GM19395 (cell line): ENCODE data around the gene HSD17B14.

ENCODE experiments used
- ATAC-seq: cut with Tn5 transposase; IDR thresholded peaks from one replicate; pipeline ENCODE4 v1.9.1; 2021; ENCODE audit warnings: mild to moderate bottlenecking, moderate library complexity; ENCODE audit not compliant: unreplicated experiment

Gene HSD17B14

GRCh38 chr19:48830965-48831364 lies 5.3 kb downstream of the HSD17B14 start:
- ATAC-seq = no peak

DNA sequence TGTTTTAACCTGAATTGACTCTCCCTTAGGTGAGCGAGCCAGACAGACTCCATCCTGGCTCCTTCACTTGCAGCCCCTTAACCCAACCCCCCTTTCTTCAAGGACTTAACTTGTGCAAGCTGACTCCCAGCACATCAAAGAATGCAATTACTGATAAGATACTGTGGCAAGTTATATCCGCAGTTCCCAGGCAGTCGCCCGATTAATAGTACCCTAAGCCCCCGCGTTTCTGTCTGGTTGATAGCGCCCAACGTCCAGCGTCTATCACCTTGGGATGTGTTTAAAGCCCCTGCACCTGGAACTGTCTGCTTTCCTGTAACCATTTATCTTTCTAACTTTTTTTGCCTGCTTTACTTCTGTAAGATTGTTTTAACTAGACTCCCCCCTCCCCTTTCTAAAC lies 6.2 kb downstream of the HSD17B14 start:
- ATAC-seq = no peak

- ATAC-seq = no peak
Measured at GRCh38 chr19:48826606-48827020, 9.7 kb downstream of the HSD17B14 start.

DNA sequence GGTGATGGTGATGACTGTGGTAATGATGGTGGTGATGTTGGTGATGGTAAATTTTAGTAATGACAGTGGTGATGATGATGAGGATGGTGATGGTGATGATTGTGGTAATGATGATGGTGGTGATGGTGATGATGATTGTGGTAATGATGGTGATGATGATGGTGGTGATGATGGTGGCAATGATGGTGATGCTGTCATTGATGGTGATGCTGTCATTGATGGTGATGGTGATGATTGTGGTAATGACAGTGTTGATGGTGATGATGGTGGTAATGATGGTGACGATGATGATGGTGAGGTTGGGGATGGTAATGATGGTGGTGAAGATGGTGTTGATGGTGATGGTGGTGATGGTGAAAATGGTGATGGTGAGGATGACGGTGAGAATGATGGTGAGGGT lies 13.8 kb downstream of the HSD17B14 start:
- no peak for ATAC-seq

GRCh38 chr19:48821633-48822032 lies 14.7 kb downstream of the HSD17B14 start:
- no peak for ATAC-seq

DNA sequence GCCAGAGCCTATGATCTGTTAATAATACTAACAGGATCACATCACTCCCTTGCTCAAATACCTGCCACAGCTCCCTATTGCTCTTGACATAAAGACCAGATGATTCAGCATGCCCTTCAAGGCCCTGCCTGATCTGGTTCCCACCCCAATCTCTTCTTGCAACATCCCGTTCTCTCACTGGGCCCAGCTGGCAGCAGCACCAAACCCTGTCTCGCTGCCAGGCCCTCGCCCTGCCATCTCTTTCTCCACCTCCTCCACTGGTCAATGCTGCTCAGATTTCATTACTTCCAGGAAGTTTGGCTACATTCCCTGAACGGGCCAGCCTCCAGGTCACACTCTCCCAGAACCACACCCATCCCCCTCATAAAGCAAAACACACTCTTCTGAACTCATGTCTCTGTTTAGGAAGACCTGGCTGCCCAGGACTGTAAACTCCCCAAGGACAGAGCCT lies 16.9 kb downstream of the HSD17B14 start:
- no peak for ATAC-seq

- no peak for ATAC-seq
Measured at GRCh38 chr19:48818234-48818820, 18.0 kb downstream of the HSD17B14 start.

DNA sequence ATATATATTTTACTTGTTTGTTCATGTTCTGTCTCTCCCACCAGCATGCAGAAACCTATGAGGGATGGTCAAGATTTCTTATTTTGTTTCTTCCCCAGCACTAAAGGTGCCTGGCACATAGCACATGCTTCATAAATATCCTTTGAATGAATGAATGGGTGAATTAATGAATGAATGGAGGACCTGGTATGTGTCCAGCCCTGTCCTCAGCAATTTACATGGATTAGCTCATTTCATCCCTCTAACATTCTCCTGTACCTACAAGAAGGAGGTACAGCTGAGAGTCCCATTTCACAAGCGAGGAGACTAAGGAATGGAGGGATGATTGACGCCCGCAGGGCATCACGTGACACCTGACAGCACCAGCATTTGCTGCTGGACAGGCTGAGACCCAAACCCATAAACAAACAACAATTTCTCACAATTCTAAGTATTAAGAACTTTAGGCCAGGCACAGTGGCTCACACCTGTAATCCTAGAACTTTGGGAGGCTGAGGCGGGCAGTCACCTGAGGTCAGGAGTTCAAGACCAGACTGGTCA lies 18.6 kb downstream of the HSD17B14 start:
- ATAC-seq = no peak

DNA sequence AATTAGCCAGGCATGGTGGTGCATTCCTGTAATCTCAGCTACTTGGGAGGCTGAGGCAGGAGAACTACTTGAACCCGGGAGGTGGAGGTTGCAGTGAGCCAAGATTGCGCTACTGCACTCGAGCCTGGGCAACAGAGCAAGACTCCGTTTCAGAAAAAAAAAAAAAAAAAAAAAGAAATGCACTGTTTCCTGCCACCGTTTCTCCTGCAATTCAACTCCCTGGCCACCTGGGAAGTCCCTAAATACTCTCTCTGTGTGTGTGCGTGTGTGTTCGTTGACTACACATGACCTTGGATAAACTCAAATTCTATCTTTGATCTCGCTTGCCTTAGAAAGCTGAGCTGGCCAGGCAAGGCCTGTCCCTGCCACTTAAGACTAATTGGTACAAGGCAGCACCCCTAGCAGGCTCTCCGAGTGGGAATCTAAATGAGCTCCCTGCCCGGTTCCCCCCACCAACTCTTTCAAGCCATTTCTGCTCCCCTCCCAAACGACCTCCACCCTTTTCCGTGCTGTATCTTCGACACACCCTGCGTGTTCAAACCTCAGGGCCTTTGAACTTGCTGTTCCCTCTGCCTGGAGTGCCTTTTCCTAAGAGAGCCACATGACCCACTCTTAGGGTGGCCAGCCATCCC lies 20.3 kb downstream of the HSD17B14 start:
- no peak for ATAC-seq

DNA sequence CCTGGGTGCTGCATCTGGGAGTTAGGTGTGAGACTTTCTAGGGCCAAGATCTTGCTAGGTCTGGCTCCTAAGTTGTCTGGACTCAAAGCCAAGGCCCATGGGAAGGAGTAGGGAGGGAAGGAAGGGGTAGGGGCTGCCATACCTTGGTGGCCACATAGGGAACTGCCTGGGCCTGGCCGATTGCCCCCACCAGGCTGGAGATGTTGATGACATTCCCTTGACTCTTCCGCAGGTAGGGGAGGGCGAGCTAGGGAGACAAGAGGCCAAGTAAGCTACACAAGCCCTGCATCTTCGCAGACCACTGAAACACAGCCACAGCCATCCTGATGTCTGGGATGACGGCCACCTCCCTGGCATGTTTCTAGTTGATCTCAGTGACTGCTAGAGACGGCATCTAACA lies 21.4 kb downstream of the HSD17B14 start:
- no peak for ATAC-seq

- ATAC-seq = no peak
Measured at GRCh38 chr19:48813123-48813913, 23.0 kb downstream of the HSD17B14 start.

GRCh38 chr19:48812094-48812929 lies 24.0 kb downstream of the HSD17B14 start:
- ATAC-seq = no peak

GRCh38 chr19:48810151-48810550 lies 26.1 kb downstream of the HSD17B14 start:
- ATAC-seq = no peak

DNA sequence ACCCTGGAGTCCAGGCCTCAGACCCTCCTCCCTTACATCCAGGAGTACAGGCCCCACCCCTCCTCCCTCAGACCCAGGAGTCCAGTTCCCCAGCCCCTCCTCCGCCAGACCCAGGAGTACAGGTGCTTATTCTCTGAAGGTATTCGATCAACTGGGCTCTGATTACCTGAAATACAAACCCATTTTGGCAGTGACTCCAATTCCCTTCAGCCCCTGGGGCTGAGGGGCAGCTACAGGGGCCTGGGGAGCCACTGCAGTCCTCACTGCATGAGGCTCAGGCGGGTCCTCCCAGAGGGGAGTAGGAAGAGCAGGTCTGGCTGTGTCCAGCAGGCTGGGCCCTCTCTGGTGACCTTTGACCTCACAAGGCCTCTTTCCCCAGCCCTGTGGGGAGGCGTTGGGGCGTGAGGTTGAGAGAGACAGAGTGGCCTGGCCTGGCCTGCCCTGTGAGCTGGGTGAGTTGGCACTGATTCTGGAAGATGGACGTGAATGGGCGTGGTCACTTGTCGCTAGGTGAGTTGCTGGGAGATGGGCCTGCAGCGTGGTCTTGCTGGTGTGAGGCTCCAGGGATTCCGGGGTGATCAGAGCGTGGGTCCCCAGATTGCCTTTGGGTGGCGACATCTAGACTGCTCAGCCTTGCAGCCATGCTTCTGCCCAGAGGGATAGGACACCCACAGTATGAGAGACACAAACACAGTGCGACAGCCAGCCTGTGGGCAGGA lies 28.5 kb downstream of the HSD17B14 start:
- no peak for ATAC-seq

DNA sequence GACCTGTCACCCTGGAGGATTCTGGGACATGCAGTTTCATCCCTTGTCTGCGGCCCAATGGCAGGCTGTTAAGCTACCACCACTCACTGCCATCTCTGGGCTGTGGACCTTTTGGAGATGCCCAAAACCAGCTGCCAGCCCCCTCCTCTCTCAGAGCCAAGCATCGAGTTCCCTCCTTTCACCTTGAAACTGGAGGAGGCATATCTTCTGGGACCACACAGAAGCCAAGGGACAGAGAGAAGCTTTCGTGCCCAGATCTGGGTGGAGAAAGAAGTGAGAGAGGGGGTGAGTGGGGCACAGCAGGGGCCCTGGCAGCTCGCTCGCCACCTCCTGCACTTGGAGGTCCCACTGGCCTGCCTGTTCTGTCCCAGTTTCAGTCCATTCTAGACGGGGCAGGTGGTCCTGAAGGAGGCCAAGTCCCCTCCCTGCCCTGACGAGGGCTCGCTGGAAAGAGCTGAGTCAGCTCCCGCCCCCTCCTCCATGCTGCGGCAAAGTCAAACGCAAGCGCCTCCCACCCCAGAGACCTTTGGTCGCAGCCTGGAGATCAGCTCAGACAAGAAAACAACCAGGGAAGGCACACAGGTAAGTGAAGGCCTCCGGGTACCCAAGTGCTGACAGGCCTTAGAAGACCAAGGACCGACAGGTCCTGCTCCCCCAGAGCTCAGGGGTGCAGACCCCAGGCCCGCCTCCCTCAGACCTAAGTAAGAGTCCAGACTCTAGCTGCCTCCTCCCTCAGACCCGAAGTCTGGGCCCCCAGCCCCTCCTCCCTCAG lies 29.3 kb downstream of the HSD17B14 start:
- no peak for ATAC-seq

DNA sequence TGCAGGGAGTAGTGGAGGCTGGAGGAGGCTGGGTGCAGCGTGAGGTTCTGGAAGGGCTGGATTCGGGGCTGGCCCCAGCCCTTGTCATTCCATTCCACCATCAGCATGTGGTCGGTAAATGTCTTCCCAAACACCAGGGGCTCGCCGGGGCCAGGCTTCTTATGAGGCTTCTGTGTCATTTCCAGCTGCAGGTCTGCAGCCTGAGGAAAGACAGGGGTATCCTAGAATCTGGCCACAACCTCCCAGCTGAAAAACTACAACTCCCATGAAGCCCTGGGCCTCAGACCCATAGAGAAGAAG lies 29.8 kb downstream of the HSD17B14 start:
- ATAC-seq = no peak

DNA sequence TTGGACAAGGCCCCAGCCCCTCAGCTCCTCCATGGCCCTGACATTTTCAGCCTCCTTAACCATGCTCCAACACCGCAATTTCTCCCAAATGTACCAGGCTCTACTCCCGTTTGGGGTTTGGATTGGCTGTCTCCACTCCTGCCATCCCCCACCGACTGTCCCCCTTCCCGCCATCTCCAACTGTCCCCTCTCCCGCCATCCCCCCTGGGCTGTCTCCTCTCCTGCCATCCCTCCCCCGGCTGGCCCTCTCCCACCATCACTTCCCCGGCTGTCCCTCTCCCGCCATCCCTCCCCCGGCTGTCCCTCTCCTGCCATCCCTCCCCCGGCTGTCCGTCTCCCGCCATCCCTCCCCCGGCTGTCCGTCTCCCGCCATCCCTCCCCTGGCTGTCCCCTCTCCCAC lies 30.8 kb downstream of the HSD17B14 start:
- no peak for ATAC-seq

- no peak for ATAC-seq
Measured at GRCh38 chr19:48804496-48804895, 31.8 kb downstream of the HSD17B14 start.

DNA sequence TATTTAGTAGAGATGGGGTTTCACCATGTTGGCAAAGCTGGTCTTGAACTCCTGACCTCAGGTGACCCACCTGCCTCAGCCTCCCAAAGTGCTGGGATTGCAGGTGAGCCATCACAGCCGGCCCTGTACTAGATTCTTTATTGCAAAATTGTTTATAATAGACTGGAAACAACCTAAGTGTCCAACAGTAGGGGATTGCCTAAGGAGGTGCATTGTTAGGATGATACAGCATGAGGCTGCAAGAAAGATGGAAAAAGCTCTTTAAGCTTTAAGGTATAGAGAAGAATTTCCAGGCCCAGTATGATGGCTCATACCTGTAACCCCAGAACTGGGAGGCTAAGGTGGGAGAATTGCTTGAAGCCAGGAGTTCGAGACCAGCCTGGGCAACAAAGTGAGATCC lies 33.7 kb downstream of the HSD17B14 start:
- ATAC-seq = no peak
